Measurements from ENCODE around the gene NOL7.

GRCh38 chr6:13667655-13668054, 52.5 kb downstream of the NOL7 start:
- TF ChIP-seq CTCF (conservative IDR thresholded peaks at IDR 0.05; ENCODE audit: low read depth, low read length) (no peak), EZH2 (IDR thresholded peaks at IDR 0.05; ENCODE audit: borderline replicate concordance, low read depth, low read length, poor library complexity, severe bottlenecking) (no peak)

Data from A673 (cell line).